GM08714 (cell line): ENCODE results near the gene CCNL2.
"Not testable (repeated sequence)": the region's sequence is repeated elsewhere in the genome, so short reads cannot be mapped to it uniquely, and the experiment has no call there.

ENCODE experiments used
- H3K4me3 ChIP-seq: fragments of 200-500 bp; sonication (Bioruptor generic); 2 replicates; pipeline ENCODE4 v1.5.1; 2014; ENCODE audit warnings: mild to moderate bottlenecking, low read length, inconsistent platforms
- ZNF274 ChIP-seq: IDR thresholded peaks from 2 replicates; pipeline ENCODE4 v1.6.1; 2012; ENCODE audit warnings: mild to moderate bottlenecking, low read depth, low read length

CCNL2 gene

DNA sequence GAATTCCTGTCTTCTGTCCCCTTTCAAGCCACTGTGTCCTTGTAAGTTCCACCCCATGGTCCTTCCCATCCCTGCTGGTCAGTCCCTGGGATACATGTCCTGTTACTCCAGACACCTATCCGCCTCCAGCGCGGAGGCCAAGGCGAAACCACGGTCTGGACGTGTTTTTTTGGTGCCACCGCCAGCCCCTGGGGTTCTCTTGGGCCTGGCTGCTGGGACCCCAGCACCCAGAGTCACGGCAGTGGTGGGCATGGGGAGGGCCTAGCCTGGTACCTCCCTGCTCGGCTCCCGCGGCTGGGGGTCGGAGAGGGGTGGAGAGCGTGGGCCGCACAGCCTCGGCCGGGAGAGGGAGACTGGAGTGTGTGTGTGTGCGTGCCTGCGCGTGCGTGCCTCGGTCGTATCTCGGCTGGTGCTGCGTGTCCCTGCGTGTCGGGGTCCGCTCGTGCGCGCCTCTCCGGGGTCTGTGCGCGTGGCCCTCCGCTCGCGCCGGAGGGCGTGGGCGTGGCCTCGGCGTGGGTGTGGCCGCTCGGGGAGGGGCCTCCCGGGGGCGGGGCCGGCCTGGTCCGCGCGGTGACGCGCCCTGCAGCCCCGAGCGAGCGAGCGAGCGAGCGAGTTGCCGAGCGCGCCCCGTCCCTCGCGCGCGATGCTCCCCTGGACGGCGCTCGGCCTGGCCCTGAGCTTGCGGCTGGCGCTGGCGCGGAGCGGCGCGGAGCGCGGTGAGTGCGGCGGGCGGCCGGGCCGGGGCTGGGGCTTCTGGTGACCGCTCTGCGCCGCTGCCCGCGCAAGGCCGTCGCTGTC is 36.2 kb upstream of the CCNL2 start, which contains the start of gene VWA1:
Gene VWA1, plus strand, starts transcription at position 585 of the 798 bp plus-strand sequence. Its CDS starts 59 bp downstream, at position 644.
- TF ChIP-seq ZNF274, result no peak
- peak within 1 kb of the TSS; percentile 31; the same call in 1 of the 2 replicates for H3K4me3 ChIP-seq

DNA sequence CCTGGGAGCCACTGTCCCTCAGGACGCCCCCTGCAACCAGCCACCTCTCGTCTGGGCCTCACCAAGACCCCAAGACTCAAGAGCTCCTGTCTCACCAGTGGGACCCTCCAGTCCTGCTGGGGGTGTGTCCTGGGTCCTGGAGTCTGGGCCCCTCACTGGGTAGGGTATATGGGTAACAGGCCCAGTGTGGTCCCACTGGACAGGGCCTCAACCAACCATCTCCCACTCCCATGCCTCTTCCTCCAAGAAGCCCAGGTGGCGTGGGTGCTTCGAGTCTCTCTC is 35.6 kb upstream of the CCNL2 start:
- no peak overlapping the region for H3K4me3 ChIP-seq
- no peak for TF ChIP-seq ZNF274

DNA sequence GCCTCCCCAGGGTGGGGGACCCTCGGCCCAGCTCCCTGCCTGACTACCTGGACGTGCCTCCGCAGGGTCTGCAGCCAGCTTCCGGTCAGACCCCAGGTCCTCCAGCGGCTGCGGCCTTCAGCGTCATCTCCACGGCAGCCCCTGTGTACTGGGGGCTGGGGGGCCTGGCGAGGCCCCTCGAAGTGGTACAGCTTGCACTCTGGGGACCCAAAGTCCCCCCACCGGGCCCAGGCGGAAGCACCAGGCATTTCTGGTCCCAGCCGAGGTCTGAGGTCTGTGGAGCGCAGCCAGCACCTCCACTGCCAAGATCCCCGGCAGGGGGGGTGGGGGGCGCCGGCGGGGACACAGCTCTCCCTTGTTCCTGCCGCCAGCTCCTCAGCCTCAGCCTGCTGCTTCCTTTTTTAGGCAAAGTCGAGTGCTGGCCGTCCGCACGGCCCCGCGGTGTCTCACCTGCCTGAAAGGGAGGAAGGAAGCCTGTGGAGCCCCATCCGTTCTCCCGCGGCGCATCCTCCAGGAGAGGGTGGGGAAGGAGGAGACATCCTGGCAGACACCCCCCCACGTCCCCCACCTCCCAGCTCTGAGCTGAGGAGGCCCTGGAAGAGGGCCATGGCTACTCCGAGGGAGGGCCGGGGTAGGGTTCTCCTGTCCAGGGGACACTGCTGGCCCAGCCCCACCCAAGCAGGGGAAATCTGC is 35.1 kb upstream of the CCNL2 start:
- H3K4me3 ChIP-seq, result no peak overlapping the region

DNA sequence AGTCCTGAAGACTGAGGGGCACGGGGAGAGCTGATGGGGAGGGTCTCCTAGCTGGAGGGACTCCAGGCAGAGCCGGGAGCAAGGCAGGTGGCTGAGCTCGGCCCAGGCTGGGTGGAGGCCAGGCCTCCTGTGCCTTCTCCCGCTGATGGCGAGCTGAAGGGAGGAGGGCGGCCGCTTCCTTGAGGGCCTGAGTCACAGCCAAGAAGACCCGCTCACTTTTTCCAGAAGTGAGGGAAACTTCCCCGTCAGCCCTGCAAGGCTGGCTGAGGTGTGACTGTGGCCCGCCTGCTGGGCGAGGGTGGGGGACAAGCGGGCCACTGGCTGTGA is 34.6 kb upstream of the CCNL2 start:
- H3K4me3 ChIP-seq, result no peak overlapping the region
- TF ChIP-seq ZNF274, result no peak

More for the DNA sequence above, 35.1 kb upstream of the CCNL2 start:
- TF ChIP-seq ZNF274, result no peak

- no peak overlapping the region for H3K4me3 ChIP-seq
- TF ChIP-seq ZNF274, result no peak
Observed at GRCh38 chr1:1432951-1433803, 34.0 kb upstream of the CCNL2 start.

GRCh38 chr1:1432274-1432950 is 33.3 kb upstream of the CCNL2 start:
- H3K4me3 ChIP-seq, result no peak overlapping the region
- no peak for TF ChIP-seq ZNF274

- H3K4me3 ChIP-seq, result no peak overlapping the region
- TF ChIP-seq ZNF274, result no peak
Observed at GRCh38 chr1:1431845-1432273, 32.7 kb upstream of the CCNL2 start.

DNA sequence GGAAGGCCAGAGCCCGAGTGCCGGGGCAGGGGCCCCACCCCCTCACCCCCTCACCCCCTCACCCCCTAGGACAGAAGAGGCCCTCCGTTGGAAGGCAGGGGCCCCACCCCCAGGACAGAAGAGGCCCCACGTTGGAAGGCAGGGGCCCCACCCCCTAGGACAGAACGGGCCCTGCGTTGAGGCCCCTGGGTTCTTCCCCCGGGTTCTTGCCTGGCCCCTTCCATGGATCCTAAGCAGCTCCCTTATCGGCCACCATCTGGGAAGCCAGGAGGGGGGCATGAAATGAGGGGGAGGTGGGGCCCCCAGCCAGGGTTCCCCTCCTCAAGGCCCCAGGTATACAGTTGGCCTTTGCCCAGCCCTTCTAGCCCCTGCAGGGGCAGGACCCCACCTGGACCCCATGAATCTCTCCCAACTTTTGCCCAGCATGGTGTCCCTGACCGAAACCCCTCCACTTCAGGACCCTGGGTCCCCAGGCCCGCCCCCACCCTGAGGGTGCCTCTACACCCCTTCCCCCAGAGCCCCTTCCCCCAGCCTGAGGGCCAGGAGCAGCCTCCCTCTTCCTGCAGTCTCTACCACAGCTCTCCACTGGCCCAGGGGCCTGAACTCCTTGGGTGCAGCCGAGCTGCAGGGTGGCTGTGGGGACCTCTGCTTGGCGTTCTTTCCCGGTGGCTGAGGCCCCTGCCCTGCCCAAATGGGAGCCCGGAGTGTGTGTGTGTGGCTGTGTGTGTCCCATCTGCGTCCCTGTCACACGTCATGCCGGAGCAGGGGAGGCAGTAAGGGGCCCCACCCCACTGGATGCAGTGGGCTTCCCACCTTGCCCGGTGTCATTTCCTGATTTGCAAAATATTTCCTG is 32.1 kb upstream of the CCNL2 start:
- TF ChIP-seq ZNF274, result no peak
- H3K4me3 ChIP-seq, result no peak overlapping the region

DNA sequence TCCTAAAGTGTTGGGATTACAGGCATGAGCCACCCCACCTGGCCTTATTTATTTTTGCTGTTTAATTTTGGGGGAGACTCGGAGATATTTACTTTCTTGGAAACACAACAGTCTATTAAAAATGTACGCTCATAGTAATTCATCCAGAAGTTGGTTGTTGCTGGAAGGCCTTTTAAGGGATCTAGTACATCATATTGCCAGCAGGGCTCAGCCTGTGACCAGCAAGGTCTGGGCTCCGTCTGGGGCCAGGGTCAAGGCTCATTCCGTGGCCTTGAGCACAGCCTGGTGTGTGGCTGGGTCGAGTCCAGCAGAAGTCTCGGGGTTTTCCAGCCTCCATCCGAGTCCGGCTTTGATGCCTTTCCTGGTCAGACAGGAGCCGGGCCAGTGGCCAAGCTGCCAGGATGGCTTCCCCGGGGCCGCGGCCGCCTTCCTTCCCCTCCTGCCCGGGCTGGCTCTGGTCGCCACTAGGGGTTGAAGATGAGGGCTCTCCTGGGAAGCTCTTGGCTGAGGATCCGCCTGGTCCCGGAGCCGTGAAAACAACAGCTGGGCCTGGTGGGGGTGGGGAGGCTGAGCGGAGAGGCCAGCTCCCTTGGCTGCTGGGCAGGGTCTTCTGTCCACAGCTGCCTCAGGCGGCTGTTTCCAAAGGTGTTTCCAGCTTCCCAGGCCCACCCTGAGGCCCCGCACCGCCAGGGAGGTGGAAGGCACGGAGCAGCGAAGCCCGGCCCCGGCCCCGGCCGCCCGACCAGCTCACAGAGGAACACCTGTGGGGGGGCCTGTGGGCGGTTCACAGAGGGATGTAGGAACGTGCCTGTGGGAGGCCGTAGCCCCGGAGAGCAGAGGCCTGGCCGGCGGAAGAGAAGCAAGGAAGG is 31.2 kb upstream of the CCNL2 start:
- TF ChIP-seq ZNF274, result no peak
- H3K4me3 ChIP-seq, result no peak overlapping the region

- H3K4me3 ChIP-seq, result no peak overlapping the region
- TF ChIP-seq ZNF274, result no peak
Observed at GRCh38 chr1:1429671-1430073, 30.5 kb upstream of the CCNL2 start.

DNA sequence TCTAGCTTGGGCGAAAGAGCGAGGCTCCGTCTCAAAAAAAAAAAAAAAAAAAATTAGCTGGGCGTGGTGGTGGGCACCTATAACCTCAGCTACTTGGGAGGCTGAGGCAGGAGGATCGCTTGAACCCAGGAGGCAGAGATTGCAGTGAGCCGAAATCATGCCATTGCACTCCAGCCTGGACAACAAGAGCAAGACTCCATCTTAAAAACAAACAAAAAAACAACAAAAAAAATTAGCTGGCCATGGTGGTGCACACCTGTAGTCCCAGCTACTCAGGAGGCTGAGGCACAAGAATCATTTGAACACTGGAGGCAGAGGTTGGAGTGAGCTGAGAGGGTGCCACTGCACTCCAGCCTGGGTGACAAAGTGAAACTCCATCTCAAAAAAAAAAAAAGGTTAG is 29.8 kb upstream of the CCNL2 start:
- H3K4me3 ChIP-seq, result not testable (repeated sequence)

DNA sequence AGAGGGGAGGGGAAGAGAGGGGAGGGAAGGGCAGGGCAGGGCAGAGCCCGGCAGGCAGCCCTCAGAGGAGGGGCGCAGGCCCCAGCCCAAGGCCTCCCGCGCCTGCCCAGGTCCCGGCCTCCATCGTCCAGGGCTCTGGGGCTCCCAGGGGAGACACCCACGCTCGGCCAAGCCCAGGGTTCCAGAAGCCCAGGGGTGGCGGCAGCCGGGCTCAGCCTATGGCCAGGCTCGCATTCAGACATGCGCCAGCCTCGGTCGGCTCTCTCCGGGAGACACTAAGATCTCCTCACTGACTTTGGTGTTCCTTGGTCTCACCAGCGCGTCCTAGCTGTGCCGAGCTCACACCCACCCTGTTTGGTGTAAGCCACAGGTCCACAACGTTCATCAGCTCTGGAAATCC is 29.0 kb upstream of the CCNL2 start:
- no peak for TF ChIP-seq ZNF274
- no peak overlapping the region for H3K4me3 ChIP-seq

- no peak overlapping the region for H3K4me3 ChIP-seq
- TF ChIP-seq ZNF274, result no peak
Observed at GRCh38 chr1:1427820-1428148, 28.6 kb upstream of the CCNL2 start.
